HG03159 (cell line): Measurements from ENCODE around the gene LIN28B.
"Not testable (repeated sequence)": the region's sequence is repeated elsewhere in the genome, so short reads cannot be mapped to it uniquely, and the experiment has no call there.

Experiments
- ATAC-seq: cut with Tn5 transposase; IDR thresholded peaks from one replicate; pipeline ENCODE4 v1.9.1; 2021; ENCODE audit warnings: mild to moderate bottlenecking, moderate library complexity; ENCODE audit not compliant: unreplicated experiment

The LIN28B gene

GRCh38 chr6:104955927-104956730 lies 778 bp upstream of the LIN28B start:
- no peak for ATAC-seq

- no peak for ATAC-seq
These were observed 632 bp downstream of the LIN28B start for GRCh38 chr6:104957301-104958177.

GRCh38 chr6:104958178-104959025 lies 1.5 kb downstream of the LIN28B start:
- ATAC-seq = no peak

DNA sequence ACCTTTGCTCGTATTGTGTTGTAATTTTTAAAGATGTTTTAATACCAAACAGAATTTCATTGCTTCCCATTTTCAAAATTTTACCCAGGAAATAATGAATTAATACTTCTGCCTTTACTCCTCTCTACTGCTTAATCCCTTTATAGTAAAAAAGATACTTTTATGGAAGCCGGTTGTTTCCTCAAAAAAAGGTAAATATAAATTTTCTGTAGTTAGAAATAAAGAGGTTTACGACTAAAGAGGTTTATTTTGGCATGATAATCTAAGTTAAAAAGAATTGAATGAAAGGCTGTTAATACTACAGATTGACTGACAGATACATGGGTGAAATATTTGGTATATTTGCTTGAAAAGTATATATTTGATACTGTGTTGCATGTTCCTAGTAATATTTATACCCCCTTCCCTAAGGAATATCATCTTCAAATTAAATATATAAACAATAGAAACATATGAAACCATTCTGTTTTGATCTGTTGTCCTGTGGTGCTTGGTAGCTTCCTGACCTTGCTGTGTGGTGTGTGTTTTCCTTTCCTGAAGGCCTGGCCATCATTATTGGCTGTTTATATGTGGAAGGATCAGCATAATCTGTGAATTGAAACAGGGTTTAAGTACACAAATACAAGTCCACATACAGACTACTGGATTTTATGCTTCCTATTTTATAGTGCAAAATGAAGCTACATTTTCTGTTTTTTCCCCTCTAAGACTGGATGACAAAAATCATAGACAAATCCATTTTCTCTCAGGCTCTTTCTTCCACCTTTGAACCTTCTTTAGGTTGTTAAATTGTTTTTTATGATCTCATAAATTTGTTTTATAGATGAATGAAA lies 2.3 kb downstream of the LIN28B start:
- no peak for ATAC-seq

GRCh38 chr6:104969108-104969507 lies 12.2 kb downstream of the LIN28B start:
- no peak for ATAC-seq

GRCh38 chr6:104969785-104970581 lies 13.1 kb downstream of the LIN28B start:
- ATAC-seq = no peak

- ATAC-seq = no peak
These were observed 16.5 kb downstream of the LIN28B start for GRCh38 chr6:104973404-104973803.

- no peak for ATAC-seq
These were observed 26.4 kb downstream of the LIN28B start for GRCh38 chr6:104983296-104983695.

DNA sequence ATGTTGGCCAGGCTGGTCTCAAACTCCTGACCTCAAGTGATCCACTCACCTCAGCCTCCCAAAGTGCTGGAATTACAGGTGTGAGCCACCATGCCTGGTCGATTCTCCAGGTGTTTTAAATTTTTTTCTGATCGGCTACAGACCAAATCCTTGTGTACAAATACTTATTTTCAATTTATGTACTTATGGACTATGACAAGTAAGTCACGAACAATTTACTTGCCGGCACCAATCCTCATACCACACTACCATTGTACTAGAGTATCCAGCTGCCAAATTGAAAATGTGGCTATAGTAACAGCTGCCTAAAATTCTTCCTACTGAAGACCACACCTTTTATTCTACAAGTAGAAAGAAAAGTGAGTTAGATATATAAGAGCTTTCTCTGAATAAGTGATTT lies 26.9 kb downstream of the LIN28B start:
- no peak for ATAC-seq

DNA sequence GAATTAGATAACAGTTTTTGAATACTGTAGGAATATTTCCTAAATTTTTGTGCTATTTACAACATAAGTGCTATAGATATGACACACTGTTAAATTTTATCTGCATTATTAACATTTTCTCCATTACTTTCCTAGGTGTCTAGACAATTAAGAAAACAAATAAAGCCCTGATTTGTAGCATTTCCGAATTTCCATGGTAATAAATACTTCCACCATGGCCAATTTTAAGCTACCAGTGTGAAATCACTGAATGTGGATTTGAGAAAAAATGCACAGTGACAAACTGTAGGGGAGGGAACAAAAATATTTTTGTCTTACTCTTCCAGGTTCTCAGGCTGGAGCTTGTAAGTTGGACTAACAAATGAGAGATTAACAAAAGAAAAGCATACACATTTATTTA lies 27.9 kb downstream of the LIN28B start:
- no peak for ATAC-seq

DNA sequence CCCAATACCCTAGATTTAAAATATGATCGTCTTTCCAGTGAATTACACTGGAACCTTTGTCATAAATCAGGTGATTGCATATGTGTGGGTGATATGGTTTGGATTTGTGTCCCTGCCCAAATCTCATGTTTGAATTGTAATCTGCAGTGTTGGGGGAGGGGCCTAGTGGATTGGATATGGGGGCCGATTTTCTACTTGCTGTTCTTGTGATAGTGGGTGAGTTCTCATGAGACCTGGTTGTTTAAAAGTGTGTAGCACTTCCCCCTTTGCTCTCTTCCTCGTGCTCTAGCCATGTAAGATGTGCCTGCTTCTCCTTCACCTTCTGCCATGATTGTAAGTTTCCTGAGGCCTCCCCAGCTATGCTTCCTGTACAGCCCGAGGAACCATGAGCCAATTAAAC lies 29.0 kb downstream of the LIN28B start:
- not testable (repeated sequence) for ATAC-seq

GRCh38 chr6:104986625-104987024 lies 29.7 kb downstream of the LIN28B start:
- no peak for ATAC-seq

GRCh38 chr6:104987218-104987617 lies 30.3 kb downstream of the LIN28B start:
- ATAC-seq = no peak

GRCh38 chr6:104990085-104990484 lies 33.2 kb downstream of the LIN28B start:
- ATAC-seq = no peak

DNA sequence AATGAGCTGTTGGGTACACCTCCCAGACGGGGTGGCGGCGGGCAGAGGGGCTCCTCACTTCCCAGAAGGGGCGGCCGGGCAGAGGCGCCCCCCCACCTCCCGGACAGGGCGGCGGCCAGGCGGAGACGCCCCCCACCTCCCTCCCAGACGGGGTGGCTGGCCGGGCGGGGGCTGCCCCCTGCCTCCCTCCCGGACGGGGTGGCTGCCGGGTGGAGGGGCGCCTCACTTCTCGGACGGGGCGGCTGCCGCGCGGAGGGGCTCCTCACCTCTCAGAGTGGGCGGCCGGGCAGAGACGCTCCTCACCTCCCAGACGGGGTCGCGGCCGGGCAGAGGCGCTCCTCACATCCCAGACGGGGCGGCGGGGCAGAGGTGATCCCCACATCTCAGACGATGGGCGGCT lies 34.2 kb downstream of the LIN28B start:
- ATAC-seq = not testable (repeated sequence)

DNA sequence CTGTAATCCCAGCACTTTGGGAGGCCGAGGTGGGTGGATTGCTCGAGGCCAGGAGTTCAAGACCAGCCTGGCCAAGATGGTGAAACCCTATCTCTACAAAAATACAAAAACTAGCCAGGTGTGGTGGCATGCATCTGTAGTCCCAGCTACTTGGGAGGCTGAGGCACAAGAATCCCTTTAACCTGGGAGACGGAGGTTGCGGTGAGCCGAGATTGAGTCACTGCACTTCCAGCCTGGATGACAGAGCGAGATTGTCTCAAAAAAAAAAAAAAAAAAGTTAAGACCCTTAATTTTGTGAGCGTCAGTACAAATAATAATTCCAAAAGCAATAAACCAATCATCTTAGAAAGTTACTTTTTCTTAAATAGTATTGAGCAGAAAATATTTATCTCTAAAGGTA lies 36.7 kb downstream of the LIN28B start:
- not testable (repeated sequence) for ATAC-seq

DNA sequence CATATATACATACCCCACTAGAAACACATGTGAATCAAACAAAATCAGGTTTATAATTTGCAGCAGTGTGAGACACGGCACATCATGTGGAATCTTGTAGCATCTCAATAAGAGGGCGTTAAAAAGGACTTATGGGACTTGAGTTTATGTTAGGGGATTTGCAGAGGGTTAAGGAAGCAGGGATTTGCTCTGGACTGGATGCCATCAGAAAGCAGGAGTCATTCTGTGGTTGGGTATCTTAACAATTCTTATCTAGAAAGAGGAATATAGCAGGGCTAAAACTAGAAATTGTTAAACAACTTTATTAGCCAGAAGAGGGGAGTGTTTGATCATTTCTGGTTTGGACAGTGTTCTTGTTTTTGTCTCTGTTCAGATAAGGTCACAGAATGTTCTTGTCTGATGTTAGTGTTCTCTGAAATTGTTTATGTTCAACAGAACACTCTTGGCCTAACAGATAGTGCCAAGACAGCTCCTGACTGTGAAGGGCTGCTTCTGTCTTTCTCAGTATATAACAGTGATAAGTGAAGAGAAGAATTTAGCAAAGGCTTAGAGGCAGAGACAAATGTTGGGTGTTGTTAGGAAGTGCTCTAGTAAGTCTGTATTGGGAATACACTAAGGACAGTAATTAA lies 39.2 kb downstream of the LIN28B start:
- no peak for ATAC-seq

DNA sequence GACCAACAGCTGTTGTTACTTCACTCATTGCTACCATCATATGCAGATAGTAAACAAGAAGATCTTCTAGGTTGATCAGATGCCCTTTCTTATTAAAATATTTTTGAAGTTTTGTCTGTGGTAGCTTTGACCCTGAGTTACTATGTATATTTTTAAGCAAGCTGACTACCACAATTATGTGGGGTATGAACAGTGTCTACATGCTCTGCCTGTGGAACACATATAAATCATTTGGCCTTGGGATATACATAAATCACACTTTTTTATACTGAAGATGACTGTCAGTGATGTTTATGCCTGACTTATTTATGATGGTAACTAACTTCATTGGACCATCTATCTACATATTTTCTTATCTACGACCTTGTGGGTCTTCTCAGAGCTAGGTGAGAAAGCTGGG lies 44.2 kb downstream of the LIN28B start:
- no peak for ATAC-seq

DNA sequence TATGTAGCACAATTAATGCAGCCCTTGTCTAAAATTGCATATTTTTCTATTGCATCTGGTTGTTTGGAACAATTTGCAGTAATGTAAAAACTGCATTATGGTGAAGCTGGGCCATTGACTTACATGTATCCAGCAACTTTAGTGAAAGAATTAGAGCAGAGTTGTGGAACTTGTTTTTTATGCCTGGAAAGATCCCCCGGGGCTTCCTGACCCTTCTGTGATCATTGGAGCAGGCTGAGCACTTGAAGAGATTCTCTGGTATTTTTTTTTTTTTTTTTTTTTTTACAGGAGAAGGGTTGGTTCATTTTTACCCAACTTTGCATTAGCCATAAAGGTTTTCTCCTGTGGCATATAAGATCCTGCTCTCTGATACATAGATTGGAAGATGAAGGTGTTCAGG lies 45.0 kb downstream of the LIN28B start:
- no peak for ATAC-seq
